Central memory CD8-positive, alpha-beta T cell (primary cell): ENCODE measurements around the gene HAO2.

Experiments used
- ATAC-seq: fragments of 150-1000 bp; cut with Tn5 transposase; replicated peaks from 2 replicates; pipeline ENCODE4 v1.10.0; 2022; ENCODE audit warnings: mild to moderate bottlenecking, moderate FRiP score, moderate number of reproducible peaks; ENCODE audit not compliant: poor library complexity, severe bottlenecking; ENCODE audit errors: extremely low read depth
- DNase-seq, 2 donors: peaks; one replicate each; pipeline ENCODE4 v3.0.0; 2021; ENCODE audit warnings: low spot score in 2 of 2
- H3K27ac Mint-ChIP-seq: one replicate; pipeline ENCODE4 v1.8.0; 2022; ENCODE audit warnings: low read depth, mild to moderate bottlenecking, moderate library complexity, mixed read lengths
- H3K27me3 Mint-ChIP-seq: one replicate; pipeline ENCODE4 v1.8.0; 2022; ENCODE audit warnings: mixed read lengths
- H3K36me3 Mint-ChIP-seq: one replicate; pipeline ENCODE4 v1.8.0; 2022; ENCODE audit warnings: mild to moderate bottlenecking, moderate library complexity, mixed read lengths; ENCODE audit not compliant: insufficient read depth
- H3K4me1 Mint-ChIP-seq: one replicate; pipeline ENCODE4 v1.8.0; 2022; ENCODE audit warnings: mixed read lengths
- H3K4me3 Mint-ChIP-seq: one replicate; pipeline ENCODE4 v1.8.0; 2022; ENCODE audit warnings: mild to moderate bottlenecking, moderate library complexity, mixed read lengths
- H3K9me3 Mint-ChIP-seq: one replicate; pipeline ENCODE4 v1.8.0; 2022; ENCODE audit warnings: mixed read lengths

Gene HAO2

DNA sequence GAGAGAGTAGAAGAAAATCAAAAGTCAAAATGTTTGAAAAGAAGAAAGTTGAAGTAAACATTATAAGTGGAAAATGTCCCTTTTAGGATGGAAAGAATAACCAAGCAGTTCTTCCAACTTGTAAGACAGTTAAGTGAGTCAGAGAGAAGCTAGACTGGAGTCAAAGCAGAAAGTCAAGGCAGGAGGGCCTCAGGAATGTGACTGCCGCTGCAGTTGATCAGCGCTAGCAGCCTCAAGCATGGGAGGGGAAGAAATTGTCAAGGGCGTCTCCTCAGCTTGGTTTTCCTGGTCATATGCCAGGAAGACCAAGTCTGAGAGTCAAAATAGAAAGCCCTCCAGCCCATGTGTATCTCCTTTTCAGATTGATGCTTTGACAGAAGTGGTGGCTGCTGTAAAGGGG, 23.2 kb downstream of the HAO2 start:
- Mint-ChIP-seq H3K36me3 (no peaks in the 10 kb centered on the region), H3K9me3 (no peaks in the 10 kb centered on the region), H3K27me3 (peaks cover 30% of the 10 kb centered on the region), H3K4me1 (no peaks in the 10 kb centered on the region), H3K27ac (no peak overlapping the region), H3K4me3 (no peak overlapping the region)
- no peak for ATAC-seq
- DNase-seq = no peak

DNA sequence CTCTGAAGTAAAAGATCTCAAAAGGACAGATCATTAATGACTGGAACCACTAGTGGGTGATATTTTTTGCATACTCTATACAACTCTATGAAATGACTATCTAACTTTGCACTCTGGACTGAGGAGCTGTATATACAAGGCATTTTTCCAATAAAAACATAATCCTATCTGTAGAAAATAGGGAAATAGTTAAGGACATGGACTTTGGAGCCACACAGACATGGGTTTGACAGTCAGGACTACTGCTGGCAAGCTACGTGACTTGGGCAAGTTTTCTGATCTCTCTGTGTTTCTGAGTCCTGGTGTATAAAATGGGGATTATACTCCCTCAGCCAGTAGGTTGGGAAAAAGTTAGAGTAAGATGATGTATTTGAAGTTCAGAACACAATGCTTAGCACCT, 25.5 kb downstream of the HAO2 start:
- ATAC-seq (no peak), DNase-seq (no peak)
- Mint-ChIP-seq H3K36me3 (no peaks in the 10 kb centered on the region), H3K27ac (no peak overlapping the region), H3K4me1 (no peaks in the 10 kb centered on the region), H3K9me3 (no peaks in the 10 kb centered on the region), H3K27me3 (peaks cover 28% of the 10 kb centered on the region), H3K4me3 (no peak overlapping the region)

DNA sequence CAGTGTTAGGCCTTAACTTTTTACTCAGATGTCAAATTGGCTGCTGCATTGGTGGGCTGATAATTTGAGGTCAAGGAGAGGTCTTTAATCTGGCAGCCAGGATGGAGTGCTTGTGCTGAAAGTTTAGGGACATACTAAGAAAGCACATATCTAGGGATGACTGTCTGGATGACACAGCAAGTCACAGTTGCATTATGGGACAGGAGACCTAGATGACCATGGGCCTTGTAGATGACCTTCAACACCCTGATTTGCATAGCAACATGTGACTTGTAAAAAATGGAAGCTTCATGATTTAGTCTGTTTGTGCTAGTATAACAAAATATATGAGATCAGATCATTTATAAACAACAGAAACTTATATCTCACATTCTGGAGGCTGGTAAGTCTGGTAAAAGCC, 28.4 kb downstream of the HAO2 start:
- no peaks in the 10 kb centered on the region for H3K4me1 Mint-ChIP-seq
- no peak overlapping the region for H3K27ac Mint-ChIP-seq

GRCh38 chr1:119397986-119398385, 29.4 kb downstream of the HAO2 start:
- Mint-ChIP-seq H3K27me3 (peaks cover 26% of the 10 kb centered on the region), H3K9me3 (no peaks in the 10 kb centered on the region), H3K27ac (no peak overlapping the region), H3K36me3 (no peaks in the 10 kb centered on the region), H3K4me3 (no peak overlapping the region), H3K4me1 (no peaks in the 10 kb centered on the region)
- ATAC-seq = no peak
- DNase-seq = no peak

More for the DNA sequence above, 28.4 kb downstream of the HAO2 start:
- no peak for DNase-seq
- Mint-ChIP-seq H3K4me3 (no peak overlapping the region), H3K27me3 (peaks cover 16% of the 10 kb centered on the region), H3K9me3 (no peaks in the 10 kb centered on the region), H3K36me3 (no peaks in the 10 kb centered on the region)
- no peak for ATAC-seq

- Mint-ChIP-seq H3K4me3 (no peak overlapping the region), H3K27me3 (peaks cover 68% of the 10 kb centered on the region), H3K27ac (no peak overlapping the region), H3K4me1 (no peaks in the 10 kb centered on the region), H3K9me3 (no peaks in the 10 kb centered on the region), H3K36me3 (peaks cover 2% of the 10 kb centered on the region)
- DNase-seq = no peak
- no peak for ATAC-seq
These were observed 36.2 kb downstream of the HAO2 start for GRCh38 chr1:119404736-119405135.

GRCh38 chr1:119409731-119410130, 41.1 kb downstream of the HAO2 start:
- no peaks in the 10 kb centered on the region for H3K4me1 Mint-ChIP-seq
- no peak overlapping the region for H3K4me3 Mint-ChIP-seq
- peaks cover 2% of the 10 kb centered on the region for H3K36me3 Mint-ChIP-seq
- H3K9me3 Mint-ChIP-seq = peaks cover 4% of the 10 kb centered on the region
- H3K27me3 Mint-ChIP-seq = peaks cover 49% of the 10 kb centered on the region
- DNase-seq = no peak
- no peak for ATAC-seq
- H3K27ac Mint-ChIP-seq = no peak overlapping the region

DNA sequence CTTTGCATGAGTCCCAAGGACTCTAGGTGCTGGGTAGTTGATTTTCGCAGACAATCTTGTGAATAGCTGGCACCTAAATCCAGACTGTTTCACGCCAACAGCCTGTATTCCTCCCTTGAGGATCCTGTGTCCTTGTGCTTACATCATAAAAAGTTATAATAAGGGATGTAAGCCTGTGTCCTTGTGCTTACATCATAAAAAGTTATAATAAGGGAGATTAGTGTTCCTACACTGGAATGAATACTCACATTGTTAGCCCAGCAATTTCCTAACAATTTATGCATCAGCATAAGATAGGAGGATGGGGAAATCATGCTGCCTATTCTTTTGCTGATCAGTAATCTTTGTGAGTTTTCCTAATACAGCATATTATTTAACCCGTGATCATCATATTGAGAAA, 42.4 kb downstream of the HAO2 start:
- H3K27ac Mint-ChIP-seq = no peak overlapping the region
- H3K4me1 Mint-ChIP-seq = no peaks in the 10 kb centered on the region
- peaks cover 4% of the 10 kb centered on the region for H3K9me3 Mint-ChIP-seq
- peaks cover 37% of the 10 kb centered on the region for H3K27me3 Mint-ChIP-seq
- H3K36me3 Mint-ChIP-seq = no peaks in the 10 kb centered on the region
- no peak for DNase-seq
- no peak for ATAC-seq
- no peak overlapping the region for H3K4me3 Mint-ChIP-seq

DNA sequence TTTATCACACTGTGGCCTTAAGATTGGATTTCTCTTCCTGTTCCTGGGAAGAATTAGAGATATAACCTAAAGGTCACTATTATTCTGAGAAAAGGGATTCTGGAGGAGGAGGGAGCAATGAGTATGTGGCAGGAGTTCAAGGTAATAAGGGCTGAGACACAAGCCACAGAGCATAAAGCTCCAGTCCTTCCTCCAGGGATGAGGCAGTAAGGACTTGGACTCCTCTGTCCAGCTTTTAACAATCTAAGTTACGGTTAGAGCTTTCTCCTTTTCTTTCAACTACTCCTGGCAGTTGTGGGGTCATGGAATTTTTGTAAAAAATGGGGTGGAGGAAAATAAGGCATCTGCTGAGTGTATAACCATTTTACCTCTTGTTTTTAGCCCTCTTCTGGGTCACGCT, 46.4 kb downstream of the HAO2 start, which contains the start of gene HSD3B2:
Gene HSD3B2, plus strand, starts transcription at position 201 of the 400 bp plus-strand sequence. CDS start 270 bp downstream, outside the sequence.
- Mint-ChIP-seq H3K4me3 (no peak within 1 kb of the TSS), H3K9me3 (peaks cover 4% of the 10 kb centered on the region), H3K36me3 (no peaks in the 10 kb centered on the region), H3K4me1 (no peaks in the 10 kb centered on the region), H3K27me3 (peaks cover 10% of the 10 kb centered on the region), H3K27ac (no peak within 1 kb of the TSS)
- ATAC-seq (no peak), DNase-seq (no peak)

DNA sequence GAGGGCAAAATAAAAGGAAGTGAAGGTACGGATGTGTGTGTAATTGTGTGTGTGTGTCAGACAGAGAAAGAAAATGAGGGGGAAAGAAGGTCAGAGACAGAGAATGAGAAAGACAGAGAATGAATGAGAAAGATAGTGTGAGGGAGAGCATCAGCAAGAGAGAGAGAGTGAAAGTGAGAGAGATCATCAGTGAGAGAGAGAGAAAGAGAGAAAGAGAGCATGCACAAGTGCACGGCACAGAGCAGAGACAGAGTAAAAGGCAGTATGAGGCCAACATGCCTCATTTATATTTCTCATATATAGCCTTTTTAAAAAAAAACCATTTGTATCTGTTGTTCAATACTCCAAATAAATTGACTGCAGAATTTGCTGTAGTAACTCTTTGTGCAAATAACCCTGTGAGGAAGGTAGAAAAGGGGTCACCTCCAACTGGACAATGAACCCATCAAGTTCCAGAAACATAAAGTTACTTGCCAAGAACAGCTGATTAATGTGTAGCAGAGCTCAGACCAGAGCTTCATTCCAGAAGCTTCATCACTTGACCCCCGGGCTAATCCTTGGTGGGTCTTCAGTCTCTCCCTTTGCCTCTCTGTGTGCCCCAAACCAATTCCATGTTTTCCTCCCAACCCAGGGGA, 47.5 kb downstream of the HAO2 start:
- Mint-ChIP-seq H3K27me3 (no peaks in the 10 kb centered on the region), H3K9me3 (no peaks in the 10 kb centered on the region), H3K4me1 (no peaks in the 10 kb centered on the region), H3K27ac (no peak overlapping the region), H3K36me3 (no peaks in the 10 kb centered on the region), H3K4me3 (no peak overlapping the region)
- DNase-seq (no peak), ATAC-seq (no peak)

GRCh38 chr1:119419109-119419508, 50.5 kb downstream of the HAO2 start:
- Mint-ChIP-seq H3K4me3 (no peak overlapping the region), H3K36me3 (no peaks in the 10 kb centered on the region), H3K27ac (no peak overlapping the region), H3K9me3 (no peaks in the 10 kb centered on the region), H3K4me1 (no peaks in the 10 kb centered on the region), H3K27me3 (no peaks in the 10 kb centered on the region)
- DNase-seq = no peak
- no peak for ATAC-seq

GRCh38 chr1:119420638-119421037, 52.1 kb downstream of the HAO2 start:
- no peak overlapping the region for H3K4me3 Mint-ChIP-seq
- H3K27me3 Mint-ChIP-seq = no peaks in the 10 kb centered on the region
- H3K9me3 Mint-ChIP-seq = no peaks in the 10 kb centered on the region
- H3K27ac Mint-ChIP-seq = no peak overlapping the region
- no peaks in the 10 kb centered on the region for H3K36me3 Mint-ChIP-seq
- ATAC-seq (no peak), DNase-seq (no peak)
- no peaks in the 10 kb centered on the region for H3K4me1 Mint-ChIP-seq

DNA sequence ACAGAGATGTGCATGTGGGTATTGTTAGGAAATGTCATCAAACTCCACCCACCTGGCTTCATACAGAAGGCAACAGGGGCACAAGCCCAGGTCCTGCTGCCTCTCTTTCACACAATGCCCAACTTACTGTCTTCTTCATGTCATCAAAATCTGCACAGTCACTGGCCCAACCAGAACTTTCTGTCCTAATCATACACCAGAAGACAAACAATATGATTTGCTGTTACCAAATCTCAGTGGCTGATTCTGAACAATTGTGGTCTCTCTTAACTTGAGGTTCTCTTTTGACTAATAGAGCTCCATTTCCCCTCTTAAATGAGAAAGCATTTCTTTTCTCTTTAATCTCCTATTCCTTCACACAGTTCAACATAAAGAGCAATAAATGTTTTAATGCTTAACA, 54.0 kb downstream of the HAO2 start:
- DNase-seq = no peak

DNA sequence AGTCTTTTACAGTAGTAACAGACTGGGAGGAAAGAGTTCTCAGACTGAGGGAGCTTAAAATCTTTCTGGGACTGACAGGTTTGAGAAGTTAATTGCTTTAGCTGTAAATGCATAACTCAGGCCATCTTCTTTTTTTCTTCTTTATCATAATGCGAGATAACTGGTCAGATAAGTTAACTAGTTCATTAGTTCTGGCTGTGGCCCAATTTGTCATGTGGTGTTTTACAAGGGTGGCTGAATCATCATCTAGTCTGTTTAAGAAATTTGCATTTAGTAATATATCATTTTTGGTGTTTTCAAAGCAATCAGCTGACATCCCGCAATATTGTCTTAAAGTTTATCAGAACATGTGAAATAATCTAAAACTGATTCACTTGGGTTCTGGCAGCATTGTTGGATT, 60.4 kb downstream of the HAO2 start:
- Mint-ChIP-seq H3K27me3 (peaks cover 43% of the 10 kb centered on the region), H3K4me1 (no peaks in the 10 kb centered on the region), H3K36me3 (no peaks in the 10 kb centered on the region), H3K27ac (no peak overlapping the region), H3K9me3 (no peaks in the 10 kb centered on the region), H3K4me3 (no peak overlapping the region)
- no peak for ATAC-seq
- DNase-seq = no peak

More for the DNA sequence above, 54.0 kb downstream of the HAO2 start:
- no peak overlapping the region for H3K4me3 Mint-ChIP-seq
- no peaks in the 10 kb centered on the region for H3K9me3 Mint-ChIP-seq
- H3K27ac Mint-ChIP-seq = no peak overlapping the region
- no peaks in the 10 kb centered on the region for H3K27me3 Mint-ChIP-seq
- H3K36me3 Mint-ChIP-seq = no peaks in the 10 kb centered on the region
- no peak for ATAC-seq
- H3K4me1 Mint-ChIP-seq = no peaks in the 10 kb centered on the region
